HL-60 (cell line): Measurements from ENCODE around the gene PIP5K1A.

ENCODE experiments used
- POLR2AphosphoS5 ChIP-seq: IDR thresholded peaks from 2 replicates; pipeline ENCODE4 v1.6.1; 2012; ENCODE audit warnings: low read depth
- TF ChIP-seq, protein P1 (sequence below): IDR thresholded peaks from one replicate; pipeline ENCODE4 v1.5.1; 2011; ENCODE audit warnings: low read length, control low read depth, inconsistent platforms; ENCODE audit not compliant: insufficient read depth
- TF ChIP-seq, protein P2 (sequence below): IDR thresholded peaks from 2 replicates; pipeline ENCODE4 v1.6.1; 2012; ENCODE audit warnings: low read depth; ENCODE audit not compliant: insufficient replicate concordance

DNA sequence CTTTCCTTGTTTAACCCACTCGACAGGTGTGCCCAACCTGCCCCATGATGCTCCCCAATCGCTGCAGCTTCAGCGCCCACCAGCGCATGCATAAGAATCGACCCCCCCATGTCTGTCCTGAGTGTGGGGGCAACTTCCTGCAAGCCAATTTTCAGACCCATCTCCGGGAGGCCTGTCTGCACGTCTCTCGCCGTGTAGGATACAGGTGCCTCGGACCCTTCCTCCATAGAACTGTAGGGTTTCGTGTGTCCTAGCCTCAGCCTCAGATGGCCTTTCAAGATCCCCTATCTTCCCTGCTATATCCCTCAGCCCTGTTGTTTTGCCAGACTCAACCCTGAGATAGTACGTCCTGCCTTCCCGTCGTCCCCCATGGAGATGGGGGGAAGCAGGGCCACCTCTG, 90.2 kb downstream of the PIP5K1A start:
- TF ChIP-seq, protein P1, sequence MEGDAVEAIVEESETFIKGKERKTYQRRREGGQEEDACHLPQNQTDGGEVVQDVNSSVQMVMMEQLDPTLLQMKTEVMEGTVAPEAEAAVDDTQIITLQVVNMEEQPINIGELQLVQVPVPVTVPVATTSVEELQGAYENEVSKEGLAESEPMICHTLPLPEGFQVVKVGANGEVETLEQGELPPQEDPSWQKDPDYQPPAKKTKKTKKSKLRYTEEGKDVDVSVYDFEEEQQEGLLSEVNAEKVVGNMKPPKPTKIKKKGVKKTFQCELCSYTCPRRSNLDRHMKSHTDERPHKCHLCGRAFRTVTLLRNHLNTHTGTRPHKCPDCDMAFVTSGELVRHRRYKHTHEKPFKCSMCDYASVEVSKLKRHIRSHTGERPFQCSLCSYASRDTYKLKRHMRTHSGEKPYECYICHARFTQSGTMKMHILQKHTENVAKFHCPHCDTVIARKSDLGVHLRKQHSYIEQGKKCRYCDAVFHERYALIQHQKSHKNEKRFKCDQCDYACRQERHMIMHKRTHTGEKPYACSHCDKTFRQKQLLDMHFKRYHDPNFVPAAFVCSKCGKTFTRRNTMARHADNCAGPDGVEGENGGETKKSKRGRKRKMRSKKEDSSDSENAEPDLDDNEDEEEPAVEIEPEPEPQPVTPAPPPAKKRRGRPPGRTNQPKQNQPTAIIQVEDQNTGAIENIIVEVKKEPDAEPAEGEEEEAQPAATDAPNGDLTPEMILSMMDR = no peak
- TF ChIP-seq POLR2AphosphoS5 = no peak; the same call in 1 of the 2 replicates
- TF ChIP-seq, protein P2, sequence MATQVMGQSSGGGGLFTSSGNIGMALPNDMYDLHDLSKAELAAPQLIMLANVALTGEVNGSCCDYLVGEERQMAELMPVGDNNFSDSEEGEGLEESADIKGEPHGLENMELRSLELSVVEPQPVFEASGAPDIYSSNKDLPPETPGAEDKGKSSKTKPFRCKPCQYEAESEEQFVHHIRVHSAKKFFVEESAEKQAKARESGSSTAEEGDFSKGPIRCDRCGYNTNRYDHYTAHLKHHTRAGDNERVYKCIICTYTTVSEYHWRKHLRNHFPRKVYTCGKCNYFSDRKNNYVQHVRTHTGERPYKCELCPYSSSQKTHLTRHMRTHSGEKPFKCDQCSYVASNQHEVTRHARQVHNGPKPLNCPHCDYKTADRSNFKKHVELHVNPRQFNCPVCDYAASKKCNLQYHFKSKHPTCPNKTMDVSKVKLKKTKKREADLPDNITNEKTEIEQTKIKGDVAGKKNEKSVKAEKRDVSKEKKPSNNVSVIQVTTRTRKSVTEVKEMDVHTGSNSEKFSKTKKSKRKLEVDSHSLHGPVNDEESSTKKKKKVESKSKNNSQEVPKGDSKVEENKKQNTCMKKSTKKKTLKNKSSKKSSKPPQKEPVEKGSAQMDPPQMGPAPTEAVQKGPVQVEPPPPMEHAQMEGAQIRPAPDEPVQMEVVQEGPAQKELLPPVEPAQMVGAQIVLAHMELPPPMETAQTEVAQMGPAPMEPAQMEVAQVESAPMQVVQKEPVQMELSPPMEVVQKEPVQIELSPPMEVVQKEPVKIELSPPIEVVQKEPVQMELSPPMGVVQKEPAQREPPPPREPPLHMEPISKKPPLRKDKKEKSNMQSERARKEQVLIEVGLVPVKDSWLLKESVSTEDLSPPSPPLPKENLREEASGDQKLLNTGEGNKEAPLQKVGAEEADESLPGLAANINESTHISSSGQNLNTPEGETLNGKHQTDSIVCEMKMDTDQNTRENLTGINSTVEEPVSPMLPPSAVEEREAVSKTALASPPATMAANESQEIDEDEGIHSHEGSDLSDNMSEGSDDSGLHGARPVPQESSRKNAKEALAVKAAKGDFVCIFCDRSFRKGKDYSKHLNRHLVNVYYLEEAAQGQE = no peak
